Tibial nerve (tissue), 4 donors: Measurements from ENCODE around the gene ASS1. TPM values are rescaled to one million over a fixed set of nuclear protein-coding genes. Genes with fewer than 3 reads are reported as not detected.

Source experiments
- DNase-seq, 2 donors: peaks; one replicate each; pipeline ENCODE4 v3.0.0-alpha.2; 2019; ENCODE audit warnings: low spot score in 2 of 2
- H3K27ac ChIP-seq, 4 donors: fragments of 200-600 bp; sonication (generic) in 3 of 4; one replicate each; pipeline ENCODE4 v1.5.1; 2017 to 2019; ENCODE audit warnings: mild to moderate bottlenecking in 1 of 4
- H3K27me3 ChIP-seq, 2 donors: fragments of 200-600 bp; sonication (generic) in 1 of 2; one replicate each; pipeline versions ENCODE4 v1.5.1 to v1.6.0; 2017 to 2019
- H3K36me3 ChIP-seq, 3 donors: fragments of 200-600 bp; sonication (generic); one replicate each; pipeline ENCODE4 v1.5.1; 2018 to 2019
- H3K4me1 ChIP-seq, 4 donors: fragments of 200-600 bp; sonication (generic) in 3 of 4; one replicate each; pipeline ENCODE4 v1.5.1; 2017 to 2019
- H3K4me3 ChIP-seq, 4 donors: fragments of 200-600 bp; sonication (generic) in 3 of 4; one replicate each; pipeline ENCODE4 v1.5.1; 2017 to 2019; ENCODE audit warnings: mild to moderate bottlenecking in 1 of 4, moderate library complexity in 1 of 4
- H3K9me3 ChIP-seq, 4 donors: fragments of 200-600 bp; sonication (generic) in 3 of 4; one replicate each; pipeline ENCODE4 v1.5.1; 2017 to 2019
- EP300 ChIP-seq, 2 donors: sonication (generic); formaldehyde crosslinking; IDR thresholded peaks; one replicate each; pipeline ENCODE4 v1.6.1; 2017; ENCODE audit warnings: antibody characterized with exemption in 2 of 2, mild to moderate bottlenecking in 1 of 2
- POLR2A ChIP-seq, 2 donors: fragments of 450-650 bp; IDR thresholded peaks; one replicate each; pipeline ENCODE4 v1.6.1; 2017; ENCODE audit warnings: antibody characterized with exemption in 2 of 2, mild to moderate bottlenecking in 2 of 2, moderate library complexity in 2 of 2
- WGBS, 2 donors: methylation state at CpG; one replicate each; pipeline ENCODE4 v1.1.5; 2018; 5-methylcytosine and 5-hydroxymethylcytosine counted together
- total RNA-seq, 4 donors: library from RNA; depleted of rRNA; stranded (reverse); fragments of >200 nt; gene quantifications; one replicate each; pipeline ENCODE4 v1.1.0, GENCODE V29; 2016
- TF ChIP-seq, protein P1 (sequence below), 5 experiments: fragments of 200-600 bp in 3 of 5; fragments of 450-650 bp in 2 of 5; sonication (generic) in 3 of 5; IDR thresholded peaks; one replicate each; pipeline ENCODE4 v1.5.1; 2016 to 2019; ENCODE audit warnings: antibody characterized with exemption in 5 of 5, mild to moderate bottlenecking in 3 of 5, moderate library complexity in 2 of 5

The ASS1 gene
- total RNA-seq, 4 donors from 2014 or later, result 170 to 375 (median 297) TPM

DNA sequence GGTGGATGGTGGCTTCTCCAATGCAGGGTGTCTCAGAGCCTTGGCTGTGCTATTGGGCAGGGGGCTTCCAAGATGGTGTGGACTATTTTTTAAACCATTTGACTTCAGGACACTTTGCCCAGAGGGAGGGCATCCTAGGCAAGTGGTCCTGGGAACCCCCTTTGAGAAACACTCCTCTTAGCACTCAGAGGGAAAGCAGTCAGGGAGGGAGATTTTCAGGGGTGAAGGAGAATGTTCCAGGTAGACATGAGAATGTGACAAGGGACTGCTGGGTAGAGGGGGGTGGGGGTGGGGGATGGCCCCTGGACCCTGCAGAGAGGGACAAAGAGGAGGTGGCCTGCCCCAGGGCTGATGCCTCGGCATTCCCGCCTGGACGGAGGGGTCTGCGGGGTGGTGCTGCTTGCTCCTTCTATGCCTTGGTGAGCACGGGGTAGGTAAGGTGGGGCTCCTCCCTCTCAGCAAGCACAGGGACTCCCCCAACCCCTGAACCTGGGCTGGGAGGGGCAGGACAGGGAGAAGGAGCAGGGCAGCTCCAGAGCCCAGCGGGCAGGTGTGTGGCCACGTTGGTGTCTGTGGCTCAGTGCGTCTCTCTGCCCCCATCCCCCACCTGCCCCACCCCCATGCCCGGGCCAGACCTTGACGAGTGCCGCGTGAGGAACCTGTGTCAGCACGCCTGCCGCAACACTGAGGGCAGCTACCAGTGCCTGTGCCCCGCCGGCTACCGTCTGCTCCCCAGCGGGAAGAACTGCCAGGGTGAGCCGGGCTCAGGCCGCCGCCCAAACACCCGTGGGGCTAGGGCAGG is 13.8 kb upstream of the ASS1 start:
- peaks cover 0 to 19% (median 4%) of the 10 kb centered on the region in 4 donors for H3K4me1 ChIP-seq
- no peaks in the 10 kb centered on the region for H3K36me3 ChIP-seq
- no peak for DNase-seq
- H3K27ac ChIP-seq, result no peak overlapping the region
- no peak for TF ChIP-seq POLR2A (IDR thresholded peaks at IDR 0.05)
- TF ChIP-seq EP300 (IDR thresholded peaks at IDR 0.05), result no peak
- TF ChIP-seq, protein P1, sequence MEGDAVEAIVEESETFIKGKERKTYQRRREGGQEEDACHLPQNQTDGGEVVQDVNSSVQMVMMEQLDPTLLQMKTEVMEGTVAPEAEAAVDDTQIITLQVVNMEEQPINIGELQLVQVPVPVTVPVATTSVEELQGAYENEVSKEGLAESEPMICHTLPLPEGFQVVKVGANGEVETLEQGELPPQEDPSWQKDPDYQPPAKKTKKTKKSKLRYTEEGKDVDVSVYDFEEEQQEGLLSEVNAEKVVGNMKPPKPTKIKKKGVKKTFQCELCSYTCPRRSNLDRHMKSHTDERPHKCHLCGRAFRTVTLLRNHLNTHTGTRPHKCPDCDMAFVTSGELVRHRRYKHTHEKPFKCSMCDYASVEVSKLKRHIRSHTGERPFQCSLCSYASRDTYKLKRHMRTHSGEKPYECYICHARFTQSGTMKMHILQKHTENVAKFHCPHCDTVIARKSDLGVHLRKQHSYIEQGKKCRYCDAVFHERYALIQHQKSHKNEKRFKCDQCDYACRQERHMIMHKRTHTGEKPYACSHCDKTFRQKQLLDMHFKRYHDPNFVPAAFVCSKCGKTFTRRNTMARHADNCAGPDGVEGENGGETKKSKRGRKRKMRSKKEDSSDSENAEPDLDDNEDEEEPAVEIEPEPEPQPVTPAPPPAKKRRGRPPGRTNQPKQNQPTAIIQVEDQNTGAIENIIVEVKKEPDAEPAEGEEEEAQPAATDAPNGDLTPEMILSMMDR (IDR thresholded peaks at IDR 0.05), result no peak
- no peak overlapping the region for H3K4me3 ChIP-seq
- H3K27me3 ChIP-seq, result peaks cover 0 to 19% of the 10 kb centered on the region in 2 donors
- WGBS, 2 donors, result 85 to 93% methylated on average over 15 to 22 of the region's 22 CpGs
- peaks cover 0 to 22% (median 0%) of the 10 kb centered on the region in 4 donors for H3K9me3 ChIP-seq

DNA sequence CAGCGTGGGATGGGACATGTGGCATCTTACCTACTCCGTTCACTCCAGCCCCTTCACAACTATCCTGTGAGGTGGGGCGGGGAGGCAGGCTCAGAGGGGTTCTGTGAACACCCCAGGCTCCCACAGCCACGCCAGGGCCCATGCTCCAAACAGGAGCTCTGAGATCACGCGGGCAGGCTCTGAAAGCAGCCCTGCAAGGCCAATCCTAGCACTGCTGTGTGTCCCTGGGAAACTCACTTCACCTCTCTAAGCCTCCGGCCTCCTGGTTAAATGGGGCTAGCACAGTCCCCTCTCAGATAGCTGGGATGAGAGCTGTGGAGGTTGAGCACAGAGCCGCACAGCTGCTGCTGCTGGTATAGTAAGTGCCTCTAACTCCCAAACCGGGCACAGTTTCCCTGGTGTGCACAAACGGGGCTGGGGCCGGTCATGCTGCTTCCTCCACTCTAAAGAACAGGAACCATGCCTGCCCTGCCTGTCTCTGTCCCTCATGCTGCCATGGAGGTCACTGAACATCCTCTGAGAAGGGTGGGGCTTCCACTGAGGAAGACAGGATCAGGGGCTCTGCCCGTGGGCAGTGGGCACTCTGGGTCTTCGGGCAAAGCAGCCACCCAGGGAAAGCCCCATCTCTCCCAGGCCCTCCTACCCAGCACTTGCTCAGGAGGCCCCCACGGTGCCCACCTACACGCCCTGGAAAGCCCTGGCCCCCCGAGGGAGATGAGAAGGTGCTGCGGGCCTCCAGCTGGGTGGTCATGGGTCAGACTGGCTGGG is 13.0 kb upstream of the ASS1 start:
- no peak overlapping the region for H3K4me3 ChIP-seq
- H3K4me1 ChIP-seq, result peaks cover 0 to 19% (median 4%) of the 10 kb centered on the region in 4 donors
- peaks cover 0 to 22% (median 0%) of the 10 kb centered on the region in 4 donors for H3K9me3 ChIP-seq
- TF ChIP-seq POLR2A (IDR thresholded peaks at IDR 0.05), result no peak
- TF ChIP-seq, protein P1 (IDR thresholded peaks at IDR 0.05), result no peak
- no peak for TF ChIP-seq EP300 (IDR thresholded peaks at IDR 0.05)
- H3K27ac ChIP-seq, result no peak overlapping the region
- DNase-seq, result no peak
- H3K36me3 ChIP-seq, result no peaks in the 10 kb centered on the region
- WGBS, 2 donors, result 84 to 88% methylated on average over 17 of the region's 17 CpGs
- H3K27me3 ChIP-seq, result peaks cover 0 to 19% of the 10 kb centered on the region in 2 donors

DNA sequence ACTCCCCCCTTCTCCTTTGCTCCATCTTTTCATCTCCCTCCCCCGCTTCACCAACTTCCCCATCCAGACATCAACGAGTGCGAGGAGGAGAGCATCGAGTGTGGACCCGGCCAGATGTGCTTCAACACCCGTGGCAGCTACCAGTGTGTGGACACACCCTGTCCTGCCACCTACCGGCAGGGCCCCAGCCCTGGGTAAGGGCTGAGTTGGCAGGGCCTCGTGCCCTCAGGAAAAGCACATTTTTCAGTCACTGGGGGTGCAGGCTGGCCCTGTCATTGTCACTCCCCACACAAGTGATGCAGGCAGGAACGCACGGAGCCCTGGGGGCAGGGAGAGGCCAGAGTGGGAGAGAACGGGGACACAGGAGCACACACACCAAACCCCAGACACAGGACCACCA is 12.4 kb upstream of the ASS1 start:
- TF ChIP-seq, protein P1 (IDR thresholded peaks at IDR 0.05), result no peak
- TF ChIP-seq POLR2A (IDR thresholded peaks at IDR 0.05) (no peak), EP300 (IDR thresholded peaks at IDR 0.05) (no peak)
- Histone ChIP-seq H3K4me3 (no peak overlapping the region), H3K27ac (no peak overlapping the region), H3K36me3 (no peaks in the 10 kb centered on the region), H3K4me1 (peaks cover 0 to 14% (median 4%) of the 10 kb centered on the region in 4 donors), H3K9me3 (peaks cover 0 to 22% (median 0%) of the 10 kb centered on the region in 4 donors), H3K27me3 (peaks cover 0 to 19% of the 10 kb centered on the region in 2 donors)
- no peak for DNase-seq
- WGBS, 2 donors, result 60 to 68% methylated on average over 11 of the region's 11 CpGs

DNA sequence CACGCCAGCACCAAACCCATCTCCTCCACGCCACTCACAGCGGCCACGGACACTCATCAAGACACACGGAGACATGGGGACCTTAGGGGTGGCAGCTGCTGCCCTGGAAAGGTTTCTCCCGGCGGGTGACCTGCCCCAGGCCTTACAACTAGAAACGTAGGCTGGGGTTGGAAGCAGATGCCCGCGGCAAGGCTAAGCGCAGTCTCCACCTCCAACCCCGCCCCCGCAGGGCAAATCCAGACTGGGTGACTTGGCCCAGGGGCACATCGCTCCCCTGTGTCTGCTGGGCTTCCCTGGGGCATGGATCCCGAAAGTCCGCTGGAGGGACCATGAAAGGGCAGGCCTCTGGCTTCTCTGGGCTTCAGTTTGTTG is 12.0 kb upstream of the ASS1 start:
- no peak overlapping the region for H3K27ac ChIP-seq
- H3K4me3 ChIP-seq, result peak overlapping the region in 1 of 4 donors; percentile 44
- H3K4me1 ChIP-seq, result peaks cover 0 to 14% (median 4%) of the 10 kb centered on the region in 4 donors
- 50 to 59% methylated on average over 12 to 16 of the region's 16 CpGs for WGBS, 2 donors
- peaks cover 0 to 22% (median 0%) of the 10 kb centered on the region in 4 donors for H3K9me3 ChIP-seq
- TF ChIP-seq POLR2A (IDR thresholded peaks at IDR 0.05) (no peak), EP300 (IDR thresholded peaks at IDR 0.05) (no peak)
- TF ChIP-seq, protein P1 (IDR thresholded peaks at IDR 0.05), result no peak
- DNase-seq, result no peak
- peaks cover 0 to 19% of the 10 kb centered on the region in 2 donors for H3K27me3 ChIP-seq
- H3K36me3 ChIP-seq, result no peaks in the 10 kb centered on the region
